K562 (cell line): Measurements from ENCODE around the gene UBR1. TPM values are rescaled to one million over a fixed set of nuclear protein-coding genes. Genes with fewer than 3 reads are reported as not detected.

Source experiments
- ATAC-seq: fragments of 200-7000 bp; cut with Tn5 transposase; 3 replicates; pipeline ENCODE4 v1.9.1; 2020; ENCODE audit warnings: moderate library complexity
- BruUV-seq: library from RNA; stranded (reverse); fragments of 400-500 nt; replicated peaks from 2 replicates; lab custom pipeline; 2021; lab: Mats Ljungman, UMichigan
- CTCF ChIA-PET: fragments of 300-600 bp; formaldehyde crosslinking; extraction: SDS; loops from one replicate; lab custom pipeline; 2021; ENCODE audit warnings: low intra/inter-chr PET ratio; lab: Yijun Ruan, JAX
- POLR2A ChIA-PET: fragments of 300-600, 350-650 bp; sonication (Branson Sonifier 250); formaldehyde crosslinking; extraction: SDS; loops from one replicate; lab custom pipeline; 2021; ENCODE audit warnings: antibody characterized with exemption, inconsistent platforms; lab: Yijun Ruan, JAX
- DNase-seq, 4 experiments: peaks; one replicate each; pipeline versions ENCODE4 v3.0.0 to v3.0.0-alpha.2; 2011 to 2018; ENCODE audit warnings: low spot score in 3 of 4, mixed read lengths in 3 of 4; ENCODE audit errors: extremely low read depth in 1 of 4
- FAIRE-seq: peaks from 2 replicates; lab custom pipeline; 2011; peaks lifted over from hg19 to GRCh38; lab: Jason Lieb, UNC
- H2AFZ ChIP-seq: 2 replicates; pipeline ENCODE4 v1.6.0; 2011; ENCODE audit warnings: low read depth, low read length, control low read depth, inconsistent platforms
- H3K27ac ChIP-seq: fragments of 200-600 bp; 3 replicates; pipeline ENCODE4 v1.8.0; 2011; ENCODE audit warnings: low read depth, mild to moderate bottlenecking, control low read depth, inconsistent platforms, low read length, moderate library complexity, mixed read lengths; ENCODE audit errors: extremely low read depth
- H3K27me3 ChIP-seq, 2 experiments: fragments of 300-600 bp in 1 of 2; 2 replicates in 1 of 2; 3 replicates in 1 of 2; pipeline versions ENCODE4 v1.6.0 to v1.8.0; 2011; ENCODE audit warnings: inconsistent platforms in 2 of 2, low read length in 2 of 2, mild to moderate bottlenecking in 1 of 2, mixed read lengths in 1 of 2, moderate library complexity in 1 of 2; ENCODE audit not compliant: control insufficient read depth in 2 of 2, insufficient read depth in 2 of 2
- H3K36me3 ChIP-seq: fragments of 300-600 bp; 3 replicates; pipeline ENCODE4 v1.8.0; 2011; ENCODE audit warnings: mild to moderate bottlenecking, low read length, inconsistent platforms; ENCODE audit not compliant: control insufficient read depth, insufficient read depth
- H3K4me1 ChIP-seq, 2 experiments: fragments of 200-600 bp in 1 of 2; replicated peaks in 1 of 2; 2 replicates in 1 of 2; 3 replicates in 1 of 2; pipeline versions ENCODE4 v1.5.1 to v1.8.0; 2011; ENCODE audit warnings: inconsistent platforms in 2 of 2, low read length in 2 of 2, mild to moderate bottlenecking in 1 of 2, mixed read lengths in 1 of 2, moderate library complexity in 1 of 2; ENCODE audit not compliant: control insufficient read depth in 2 of 2, insufficient read depth in 2 of 2
- H3K4me2 ChIP-seq: 2 replicates; pipeline ENCODE4 v1.6.1; 2011; ENCODE audit warnings: low read length, control low read depth, inconsistent platforms, mixed read lengths; ENCODE audit not compliant: insufficient read depth
- H3K4me3 ChIP-seq: fragments of 200-600 bp; sonication (generic), shearing (Covaris generic); 2 replicates; pipeline ENCODE4 v1.5.1; 2016; ENCODE audit warnings: control low read depth, inconsistent platforms
- H3K79me2 ChIP-seq: fragments of 200-600 bp; 3 replicates; pipeline ENCODE4 v1.8.0; 2011; ENCODE audit warnings: low read length, inconsistent platforms; ENCODE audit not compliant: control insufficient read depth, insufficient read depth
- H3K9ac ChIP-seq, 2 experiments: 2 replicates each; pipeline versions ENCODE4 v1.6.0 to v1.6.1; 2011; ENCODE audit warnings: low read depth in 2 of 2, low read length in 2 of 2, control low read depth in 1 of 2, inconsistent platforms in 1 of 2, mild to moderate bottlenecking in 1 of 2, mixed read lengths in 1 of 2; ENCODE audit not compliant: insufficient read depth in 1 of 2
- H3K9me1 ChIP-seq: one replicate; pipeline ENCODE4 v1.6.0; 2011; ENCODE audit warnings: inconsistent platforms, mild to moderate bottlenecking, low read length, moderate library complexity; ENCODE audit not compliant: control insufficient read depth, insufficient read depth
- H3K9me3 ChIP-seq: replicated peaks from 2 replicates; pipeline ENCODE4 v1.5.1; 2011; ENCODE audit warnings: low read depth, low read length, inconsistent platforms; ENCODE audit not compliant: control insufficient read depth, insufficient read depth
- H4K20me1 ChIP-seq: replicated peaks from 2 replicates; pipeline ENCODE4 v1.6.1; 2011; ENCODE audit warnings: low read length, inconsistent platforms, mixed read lengths; ENCODE audit not compliant: control insufficient read depth, insufficient read depth
- HIVEP1 ChIP-seq: fragments of 250-450 bp; sonication (Bioruptor Pico); IDR thresholded peaks from 2 replicates; pipeline ENCODE4 v1.4.0; 2020; ENCODE audit warnings: mild to moderate bottlenecking
- KAT7 ChIP-seq: sonication (generic); formaldehyde crosslinking; IDR thresholded peaks from 2 replicates; pipeline ENCODE4 v1.8.0; 2022; ENCODE audit warnings: missing genetic modification reagents, mild to moderate bottlenecking, borderline replicate concordance
- KDM1A ChIP-seq, 2 experiments: fragments of 450-650 bp; IDR thresholded peaks; 2 replicates each; pipeline ENCODE4 v1.6.1; 2016; ENCODE audit warnings: mild to moderate bottlenecking in 2 of 2
- PCBP2 ChIP-seq: fragments of 200-400 bp; formaldehyde crosslinking; IDR thresholded peaks from 2 replicates; pipeline ENCODE4 v1.6.1; 2018; ENCODE audit warnings: low read length, low read depth, mild to moderate bottlenecking, moderate library complexity; ENCODE audit not compliant: poor library complexity, severe bottlenecking
- SIX5 ChIP-seq, 2 experiments: IDR thresholded peaks; 2 replicates each; pipeline ENCODE4 v1.6.1; 2011; ENCODE audit warnings: low read length in 2 of 2, borderline replicate concordance in 1 of 2, low read depth in 1 of 2, mild to moderate bottlenecking in 1 of 2, moderate library complexity in 1 of 2; ENCODE audit not compliant: insufficient read depth in 1 of 2
- SOX6 ChIP-seq: fragments of 450-650 bp; IDR thresholded peaks from 2 replicates; pipeline ENCODE4 v1.6.1; 2014; ENCODE audit warnings: mild to moderate bottlenecking
- TFE3 ChIP-seq: fragments of 450-650 bp; formaldehyde crosslinking; IDR thresholded peaks from 2 replicates; pipeline ENCODE4 v1.4.0; 2020; ENCODE audit warnings: mild to moderate bottlenecking, mixed read lengths
- ZNF316 ChIP-seq: fragments of 450-650 bp; IDR thresholded peaks from 2 replicates; pipeline ENCODE4 v1.6.1; 2016
- ZNF41 ChIP-seq: fragments of 250-450 bp; sonication (Bioruptor Pico); conservative IDR thresholded peaks from 2 replicates; pipeline ENCODE4 v1.4.0; 2020; ENCODE audit warnings: mild to moderate bottlenecking
- WGBS: fragments of 100-300 bp; shearing (Covaris generic); methylation state at CpG from one replicate; pipeline ENCODE4 v1.1.6; 2016; ENCODE audit warnings: low coverage, mixed read lengths; ENCODE audit not compliant: insufficient coverage; ENCODE audit errors: missing lambda C conversion rate; 5-methylcytosine and 5-hydroxymethylcytosine counted together
- in situ Hi-C: fragments of 300-500 bp; cut with MboI; formaldehyde crosslinking; loops from 4 replicates; pipeline ENCODE4 v1.15.0; 2018; ENCODE audit warnings: inconsistent platforms, mixed read lengths
- intact Hi-C: fragments of 100-400 bp; cut with micrococcal nuclease; formaldehyde crosslinking; loops from 2 replicates; pipeline ENCODE4 v1.14.2; 2022
- polyA plus RNA-seq, 8 experiments: library from polyadenylated mRNA; depleted of rRNA in 4 of 8; stranded (reverse) in 5 of 8; unstranded in 3 of 8; fragments of >200 nt; fragmentation: Nextera tagmentation in 2 of 8; fragmentation: Illumina TruSeq in 1 of 8; extraction: Ambion mirVana in 2 of 8; extraction: Trizol in 1 of 8; gene quantifications; 2 replicates each; pipeline versions ENCODE4 v1.2.1 to v1.2.3, GENCODE V29; 2011 to 2014; ENCODE audit warnings: inconsistent platforms in 1 of 8, missing spikeins in 1 of 8
- total RNA-seq, 7 experiments: library from RNA; depleted of rRNA in 6 of 7; stranded (reverse); fragments of >200 nt in 6 of 7; fragmentation: Illumina TruSeq in 2 of 7; extraction: Trizol in 2 of 7; gene quantifications; 2 replicates each; pipeline versions ENCODE4 v1.2.1 to v1.2.3, GENCODE V29; 2011 to 2021; ENCODE audit warnings: low replicate concordance in 1 of 7

Gene UBR1
- total and polyA plus RNA-seq, 9 of the 15 experiments (the other 6 are each of a cell fraction or from before 2014, with no cell fraction given): 5.8 to 30.7 (median 15.3) TPM

GRCh38 chr15:42908538-42908937 lies 197.3 kb downstream of the UBR1 start (continued):
- TF ChIP-seq KAT7 (CRISPR knock-in tag) (no peak), ZNF316 (peak; percentile 27; the same call in 1 of the 2 replicates), PCBP2 (no peak), ZNF41 (CRISPR knock-in tag) (no peak), KDM1A (IDR thresholded peaks at IDR 0.05) (peak in 1 of 2 experiments; percentile 36; a peak in 1 of 4 replicates), SIX5 (IDR thresholded peaks at IDR 0.05; ENCODE audit: borderline replicate concordance in 1 of 2, insufficient read depth in 1 of 2, low read depth in 1 of 2, low read length in 2 of 2) (no peak), HIVEP1 (CRISPR knock-in tag) (no peak)

- in situ Hi-C loops: no loop called here
- 48% methylated on average over 5 of the region's 5 CpGs for WGBS
- DNase-seq (no peak), ATAC-seq (no peak; the same call in 2 of the 3 replicates), FAIRE-seq (peak; percentile 61)
- BruUV-seq: no TSS peak
- Histone ChIP-seq H3K27ac (no peak overlapping the region), H3K79me2 (peaks cover 5% of the 10 kb centered on the region), H3K36me3 (no peaks in the 10 kb centered on the region; the same call in 2 of the 3 replicates), H3K4me3 (no peak overlapping the region), H3K9ac (no peak overlapping the region), H3K9me3 (no peaks in the 10 kb centered on the region), H4K20me1 (no peaks in the 10 kb centered on the region), H2AFZ (no peak overlapping the region), H3K4me1 (peaks cover 0 to 6% of the 10 kb centered on the region in 2 experiments; a peak in 3 of 5 replicates), H3K27me3 (no peaks in the 10 kb centered on the region), H3K9me1 (no peaks in the 10 kb centered on the region), H3K4me2 (no peak overlapping the region)
- TF ChIP-seq TFE3 (CRISPR knock-in tag) (peak; percentile 22; the same call in 1 of the 2 replicates), SOX6 (no peak)
- POLR2A ChIA-PET: interaction anchor here (0.9 kb wide), 1 partner anchor 10 kb away, joined by 3 read pairs; no protein-coding TSS in a partner anchor
- CTCF ChIA-PET: no interaction called here
- intact Hi-C loops: no loop called here
Observed at GRCh38 chr15:42903388-42904324, 202.2 kb downstream of the UBR1 start.
